LNCaP clone FGC (cell line): ENCODE results near the gene SCAND1.

Experiments
- DNase-seq: peaks from one replicate; pipeline ENCODE4 v3.0.0-alpha.2; 2011; ENCODE audit warnings: low read depth
- H3K4me3 ChIP-seq: 2 replicates; pipeline ENCODE4 v1.5.1; 2011; ENCODE audit warnings: mild to moderate bottlenecking, low read depth, low read length, control low read depth
- CTCF ChIP-seq: IDR thresholded peaks from 2 replicates; pipeline ENCODE4 v1.5.1; 2012; ENCODE audit warnings: mild to moderate bottlenecking; ENCODE audit not compliant: control insufficient read depth, insufficient read depth; ENCODE audit errors: extremely low read depth

Gene SCAND1

GRCh38 chr20:35991142-35991771, 37.0 kb upstream of the SCAND1 start:
- H3K4me3 ChIP-seq: no peak overlapping the region
- peak; percentile 96 for DNase-seq
- peak; percentile 57 for TF ChIP-seq CTCF

- TF ChIP-seq CTCF: no peak
- DNase-seq: no peak
Measured at GRCh38 chr20:35988910-35989463, 34.7 kb upstream of the SCAND1 start.

GRCh38 chr20:35985806-35986205, 31.5 kb upstream of the SCAND1 start:
- peak; percentile 47 for DNase-seq
- TF ChIP-seq CTCF: no peak
- no peak overlapping the region for H3K4me3 ChIP-seq

More at GRCh38 chr20:35988910-35989463, 34.7 kb upstream of the SCAND1 start:
- H3K4me3 ChIP-seq: no peak overlapping the region

- no peak overlapping the region for H3K4me3 ChIP-seq
- DNase-seq: no peak
- TF ChIP-seq CTCF: no peak
Measured at GRCh38 chr20:35984382-35984781, 30.1 kb upstream of the SCAND1 start.

GRCh38 chr20:35981969-35982368, 27.7 kb upstream of the SCAND1 start:
- TF ChIP-seq CTCF: no peak

GRCh38 chr20:35979544-35979943, 25.2 kb upstream of the SCAND1 start:
- no peak for DNase-seq
- no peak overlapping the region for H3K4me3 ChIP-seq
- TF ChIP-seq CTCF: no peak

More at GRCh38 chr20:35981969-35982368, 27.7 kb upstream of the SCAND1 start:
- H3K4me3 ChIP-seq: no peak overlapping the region
- no peak for DNase-seq
